DMS153 (cell line): ENCODE measurements around the gene TRIM36.

Source experiments
- DNase-seq: peaks from one replicate; lab custom pipeline; 2025; lab: John Stamatoyannopoulos, UW

TRIM36 gene

GRCh38 chr5:115165790-115166189, 3.9 kb downstream of the TRIM36 start:
- DNase-seq, result no peak

- DNase-seq, result peak; percentile 32
Observed at GRCh38 chr5:115160975-115161475, 8.7 kb downstream of the TRIM36 start.

GRCh38 chr5:115151208-115151805, 18.4 kb downstream of the TRIM36 start:
- DNase-seq, result no peak

- no peak for DNase-seq
Observed at GRCh38 chr5:115150512-115150911, 19.2 kb downstream of the TRIM36 start.

- no peak for DNase-seq
Observed at GRCh38 chr5:115147052-115147451, 22.7 kb downstream of the TRIM36 start.

- DNase-seq, result no peak
Observed at GRCh38 chr5:115136294-115136693, 33.4 kb downstream of the TRIM36 start.

- DNase-seq, result no peak
Observed at GRCh38 chr5:115132465-115132864, 37.2 kb downstream of the TRIM36 start.

GRCh38 chr5:115126303-115126702, 43.4 kb downstream of the TRIM36 start:
- DNase-seq, result no peak

GRCh38 chr5:115124741-115125140, 45.0 kb downstream of the TRIM36 start:
- no peak for DNase-seq

GRCh38 chr5:115116001-115116400, 53.7 kb downstream of the TRIM36 start:
- DNase-seq, result no peak

GRCh38 chr5:115109840-115110239, 59.9 kb downstream of the TRIM36 start:
- no peak for DNase-seq

GRCh38 chr5:115109356-115109755, 60.4 kb downstream of the TRIM36 start:
- no peak for DNase-seq

GRCh38 chr5:115100319-115100955, 69.3 kb downstream of the TRIM36 start:
- DNase-seq, result no peak

GRCh38 chr5:115098041-115098702, 71.5 kb downstream of the TRIM36 start:
- DNase-seq, result no peak

GRCh38 chr5:115097236-115097635, 72.5 kb downstream of the TRIM36 start:
- no peak for DNase-seq

- DNase-seq, result no peak
Observed at GRCh38 chr5:115096034-115096769, 73.5 kb downstream of the TRIM36 start.

GRCh38 chr5:115087951-115088350, 81.8 kb downstream of the TRIM36 start:
- no peak for DNase-seq

- DNase-seq, result no peak
Observed at GRCh38 chr5:115086473-115086872, 83.2 kb downstream of the TRIM36 start.

- DNase-seq, result no peak
Observed at GRCh38 chr5:115084246-115084793, 85.4 kb downstream of the TRIM36 start.

GRCh38 chr5:115079924-115080623, 89.6 kb downstream of the TRIM36 start:
- DNase-seq, result no peak
